Muscle of arm (tissue), 14 donors: ENCODE measurements around the gene MRFAP1L1. TPM values are rescaled to one million over a fixed set of nuclear protein-coding genes. Genes with fewer than 3 reads are reported as not detected.
A peak's percentile ranks its signal among the peaks of the same experiment; 100 is the strongest.
"Not testable (repeated sequence)": the region's sequence is repeated elsewhere in the genome, so short reads cannot be mapped to it uniquely, and the experiment has no call there.

Experiments
- DNase-seq: peaks from one replicate; pipeline ENCODE4 v3.0.0-alpha.2; 2013
- long read RNA-seq, 11 donors: transcript quantifications; one replicate each; lab custom pipeline, GENCODE V29; 2026
- polyA plus RNA-seq, 12 donors: library from polyadenylated mRNA; unstranded; fragments of 120-200 nt; gene quantifications; one replicate each; pipeline ENCODE4 v1.2.1, GENCODE V29; 2013; ENCODE audit not compliant: insufficient read length in 12 of 12

Gene MRFAP1L1
- 10 to 100 TPM in 11 of 12 donors, not detected in 1; 50.4 to 76.4 (median 58.7) TPM for polyA plus RNA-seq
- long read RNA-seq, donor 1, transcript MRFAP1L1-201 (2 exons, 1,593 nt), result major isoform, 36 of 66 reads
- long read RNA-seq, donor 1, transcript MRFAP1L1-202 (1 exons, 2,127 nt), result minor isoform, 30 of 66 reads
- long read RNA-seq, donor 1, partial matches to known transcripts, result 0 of 66 reads
- long read RNA-seq, donor 1, other reads (novel, unspliced or antisense), result 0 of 66 reads
- long read RNA-seq, donor 2, transcript MRFAP1L1-201 (2 exons, 1,593 nt), result major isoform, 29 of 47 reads
- long read RNA-seq, donor 2, transcript MRFAP1L1-202 (1 exons, 2,127 nt), result minor isoform, 18 of 47 reads
- long read RNA-seq, donor 2, partial matches to known transcripts, result 0 of 47 reads
- long read RNA-seq, donor 2, other reads (novel, unspliced or antisense), result 0 of 47 reads
- long read RNA-seq, donor 3, transcript MRFAP1L1-202 (1 exons, 2,127 nt), result minor isoform, 10 of 27 reads
- long read RNA-seq, donor 3, transcript MRFAP1L1-201 (2 exons, 1,593 nt), result major isoform, 17 of 27 reads
- long read RNA-seq, donor 3, partial matches to known transcripts, result 0 of 27 reads
- long read RNA-seq, donor 3, other reads (novel, unspliced or antisense), result 0 of 27 reads
- long read RNA-seq, donor 4, transcript MRFAP1L1-201 (2 exons, 1,593 nt), result major isoform, 9 of 18 reads
- long read RNA-seq, donor 4, transcript MRFAP1L1-202 (1 exons, 2,127 nt), result major isoform, 9 of 18 reads
- long read RNA-seq, donor 4, partial matches to known transcripts, result 0 of 18 reads
- long read RNA-seq, donor 4, other reads (novel, unspliced or antisense), result 0 of 18 reads
- long read RNA-seq, donor 5, transcript MRFAP1L1-201 (2 exons, 1,593 nt), result major isoform, 33 of 50 reads
- long read RNA-seq, donor 5, transcript MRFAP1L1-202 (1 exons, 2,127 nt), result minor isoform, 17 of 50 reads
- long read RNA-seq, donor 5, partial matches to known transcripts, result 0 of 50 reads
- long read RNA-seq, donor 5, other reads (novel, unspliced or antisense), result 0 of 50 reads
- long read RNA-seq, donor 6, transcript MRFAP1L1-201 (2 exons, 1,593 nt), result minor isoform, 9 of 25 reads
- long read RNA-seq, donor 6, transcript MRFAP1L1-202 (1 exons, 2,127 nt), result major isoform, 16 of 25 reads
- long read RNA-seq, donor 6, partial matches to known transcripts, result 0 of 25 reads
- long read RNA-seq, donor 6, other reads (novel, unspliced or antisense), result 0 of 25 reads
- long read RNA-seq, donor 7, transcript MRFAP1L1-201 (2 exons, 1,593 nt), result major isoform, 11 of 18 reads
- long read RNA-seq, donor 7, transcript MRFAP1L1-202 (1 exons, 2,127 nt), result minor isoform, 7 of 18 reads
- long read RNA-seq, donor 7, partial matches to known transcripts, result 0 of 18 reads
- long read RNA-seq, donor 7, other reads (novel, unspliced or antisense), result 0 of 18 reads
- long read RNA-seq, donor 8, transcript MRFAP1L1-202 (1 exons, 2,127 nt), result minor isoform, 14 of 36 reads
- long read RNA-seq, donor 8, transcript MRFAP1L1-201 (2 exons, 1,593 nt), result major isoform, 22 of 36 reads
- long read RNA-seq, donor 8, partial matches to known transcripts, result 0 of 36 reads
- long read RNA-seq, donor 8, other reads (novel, unspliced or antisense), result 0 of 36 reads
- long read RNA-seq, donor 9, transcript MRFAP1L1-202 (1 exons, 2,127 nt), result minor isoform, 7 of 22 reads
- long read RNA-seq, donor 9, transcript MRFAP1L1-201 (2 exons, 1,593 nt), result major isoform, 15 of 22 reads
- long read RNA-seq, donor 9, partial matches to known transcripts, result 0 of 22 reads
- long read RNA-seq, donor 9, other reads (novel, unspliced or antisense), result 0 of 22 reads
- long read RNA-seq, donor 10, transcript MRFAP1L1-201 (2 exons, 1,593 nt), result major isoform, 17 of 23 reads
- long read RNA-seq, donor 10, transcript MRFAP1L1-202 (1 exons, 2,127 nt), result minor isoform, 6 of 23 reads
- long read RNA-seq, donor 10, partial matches to known transcripts, result 0 of 23 reads
- long read RNA-seq, donor 10, other reads (novel, unspliced or antisense), result 0 of 23 reads
- long read RNA-seq, donor 11, transcript MRFAP1L1-201 (2 exons, 1,593 nt), result major isoform, 23 of 40 reads
- long read RNA-seq, donor 11, transcript MRFAP1L1-202 (1 exons, 2,127 nt), result minor isoform, 17 of 40 reads
- long read RNA-seq, donor 11, partial matches to known transcripts, result 0 of 40 reads
- long read RNA-seq, donor 11, other reads (novel, unspliced or antisense), result 0 of 40 reads

GRCh38 chr4:6709230-6710114 is at the start of gene MRFAP1L1:
Gene MRFAP1L1, minus strand, starts transcription at chr4:6709865. Its CDS starts 236 bp downstream, at chr4:6709629.
- peak; percentile 96 for DNase-seq

DNA sequence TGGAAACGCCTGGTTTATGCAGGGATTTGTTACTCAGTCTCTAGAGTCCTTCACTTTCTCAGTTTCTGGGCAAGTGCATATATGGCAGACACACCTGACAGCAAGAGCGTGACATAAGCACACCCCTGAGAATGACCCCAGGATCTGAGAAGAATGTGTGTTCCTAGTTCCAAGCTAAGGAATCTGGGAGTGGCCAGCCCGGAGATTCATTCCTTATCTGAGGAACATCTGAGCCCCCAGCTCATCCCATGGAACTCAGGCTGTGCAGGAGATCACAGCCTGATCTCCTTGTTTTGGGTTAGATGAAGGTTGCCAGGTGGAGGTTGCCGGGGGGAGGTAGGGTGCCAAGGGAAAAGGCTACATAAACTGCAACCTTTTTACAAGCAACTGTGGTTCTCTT is 49.1 kb upstream of the MRFAP1L1 start:
- DNase-seq, result no peak

DNA sequence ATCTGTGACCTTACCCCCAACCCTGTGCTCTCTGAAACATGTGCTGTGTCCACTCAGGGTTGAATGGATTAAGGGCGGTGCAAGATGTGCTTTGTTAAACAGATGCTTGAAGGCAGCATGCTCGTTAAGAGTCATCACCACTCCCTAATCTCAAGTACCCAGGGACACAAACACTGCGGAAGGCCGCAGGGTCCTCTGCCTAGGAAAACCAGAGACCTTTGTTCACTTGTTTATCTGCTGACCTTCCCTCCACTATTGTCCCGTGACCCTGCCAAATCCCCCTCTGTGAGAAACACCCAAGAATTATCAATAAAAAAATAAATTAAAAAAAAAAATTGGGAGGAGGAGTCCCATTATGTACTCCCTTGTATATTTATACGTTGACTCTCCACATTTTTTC is 46.7 kb upstream of the MRFAP1L1 start:
- not testable (repeated sequence) for DNase-seq

DNA sequence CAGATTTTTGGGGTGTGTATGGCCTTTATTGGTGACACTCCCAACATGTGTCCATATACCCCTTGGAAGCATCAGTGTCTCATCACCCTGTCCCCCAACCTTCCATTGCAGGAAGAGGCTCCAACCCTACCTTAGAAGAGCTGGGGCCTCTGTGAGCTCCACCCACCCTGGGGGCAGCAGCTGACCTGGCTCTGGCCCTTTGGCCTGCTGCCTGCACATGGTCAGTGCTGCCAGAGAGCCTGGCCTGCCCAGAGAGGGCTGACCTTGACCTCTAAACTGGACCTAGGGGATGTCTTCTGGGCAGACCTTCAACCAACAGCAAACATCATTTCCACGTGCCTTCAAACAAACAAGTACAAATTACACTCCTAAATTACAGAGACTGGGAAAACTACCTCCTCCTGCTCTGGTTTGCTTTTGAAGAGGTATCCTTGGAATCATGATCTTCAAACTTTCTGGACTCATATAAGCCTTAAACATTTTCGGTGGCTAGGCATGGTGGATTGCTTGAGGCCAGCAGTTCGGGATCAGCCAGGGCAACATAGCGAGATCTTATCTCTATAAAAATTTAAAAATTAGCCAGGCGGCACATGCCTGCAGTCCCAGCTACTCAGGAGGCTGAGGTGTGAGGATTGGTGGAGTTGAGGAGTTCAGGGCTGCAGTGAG is 45.6 kb upstream of the MRFAP1L1 start:
- DNase-seq, result no peak

DNA sequence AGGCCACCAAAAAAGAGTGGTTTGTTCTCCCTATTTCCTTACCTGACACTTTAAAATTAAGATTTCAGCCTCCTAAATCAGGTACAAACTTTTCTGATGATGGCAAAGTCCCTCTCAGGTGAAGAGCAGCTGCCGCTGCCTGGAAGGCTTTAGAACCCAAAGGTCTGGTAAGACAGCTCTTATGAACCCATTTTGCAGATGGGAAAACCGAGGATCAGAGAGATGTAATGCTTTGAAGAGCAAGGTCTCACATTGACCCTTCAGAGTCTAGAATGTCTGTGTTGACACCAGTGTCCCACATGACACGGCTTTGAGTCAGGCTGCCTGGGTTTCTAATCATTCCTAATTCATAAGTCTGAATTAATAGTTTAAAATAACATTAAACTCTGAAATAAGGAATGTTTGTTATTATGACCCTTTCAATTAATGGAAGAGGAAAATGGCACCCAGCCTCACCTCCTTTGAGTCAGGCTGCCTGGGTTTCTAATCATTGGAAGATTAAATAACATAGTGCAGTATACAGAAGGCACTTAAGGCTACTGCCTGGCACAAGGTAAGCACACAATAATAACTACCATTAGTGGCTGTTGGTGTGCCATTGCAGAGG is 44.9 kb upstream of the MRFAP1L1 start:
- no peak for DNase-seq

- DNase-seq, result no peak
Observed at GRCh38 chr4:6753891-6754290, 44.2 kb upstream of the MRFAP1L1 start.

DNA sequence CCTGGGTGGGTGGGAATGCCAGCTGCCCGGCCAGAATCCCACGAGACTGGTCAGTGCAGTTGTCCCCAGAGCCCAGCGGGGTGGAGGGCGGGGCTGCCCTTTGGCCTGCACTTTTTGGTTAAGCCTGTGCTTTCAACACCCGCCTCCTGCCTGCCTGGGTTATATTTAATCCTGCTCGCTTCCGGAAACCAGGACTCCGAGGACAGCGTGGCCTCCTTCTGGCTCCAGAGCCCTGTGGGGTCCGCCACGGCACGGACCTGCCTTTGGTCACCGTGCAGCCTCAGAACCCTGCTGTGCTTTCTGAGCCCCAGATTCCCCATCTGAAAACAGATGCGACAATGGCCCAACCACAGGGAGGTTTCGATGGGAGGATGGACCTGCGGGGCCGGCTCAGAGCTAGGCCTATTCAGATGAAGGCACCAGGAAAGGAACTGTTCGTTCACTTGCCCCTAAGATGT is 43.5 kb upstream of the MRFAP1L1 start:
- no peak for DNase-seq

DNA sequence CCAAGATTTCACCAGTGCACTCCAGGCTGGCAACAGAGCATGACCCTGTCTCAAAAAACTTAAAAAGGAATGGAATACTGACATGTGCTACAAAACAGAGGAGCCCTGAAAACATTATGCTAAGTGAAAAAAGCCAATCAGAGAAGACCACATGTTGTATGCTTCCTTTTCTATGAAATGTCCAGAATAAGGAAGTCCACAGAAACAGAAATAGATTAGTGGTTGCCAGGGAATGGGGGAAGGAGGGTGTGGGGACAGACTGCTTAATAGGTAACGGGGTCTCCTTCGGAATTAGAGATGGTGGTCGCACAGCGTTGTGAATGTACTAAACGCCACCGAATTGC is 42.8 kb upstream of the MRFAP1L1 start:
- no peak for DNase-seq

GRCh38 chr4:6751611-6752485 is 42.2 kb upstream of the MRFAP1L1 start:
- no peak for DNase-seq

GRCh38 chr4:6750286-6751221 is 40.9 kb upstream of the MRFAP1L1 start:
- DNase-seq, result no peak

GRCh38 chr4:6749340-6750171 is 39.9 kb upstream of the MRFAP1L1 start:
- DNase-seq, result peak; percentile 36

GRCh38 chr4:6748286-6748685 is 38.6 kb upstream of the MRFAP1L1 start:
- no peak for DNase-seq

GRCh38 chr4:6747294-6748051 is 37.8 kb upstream of the MRFAP1L1 start:
- no peak for DNase-seq
